AG04450 (cell line): ENCODE results near the gene PPP4R3A. TPM values are rescaled to one million over a fixed set of nuclear protein-coding genes. Genes with fewer than 3 reads are reported as not detected.

ENCODE experiments used
- CTCF ChIA-PET: fragments of 300-600, 350-600 bp; formaldehyde crosslinking; extraction: SDS; loops from one replicate; lab custom pipeline; 2022; ENCODE audit warnings: antibody characterized with exemption, inconsistent platforms; lab: Charles Lee
- POLR2A ChIA-PET: fragments of 350-600 bp; formaldehyde crosslinking; extraction: SDS; loops from one replicate; lab custom pipeline; 2021; ENCODE audit warnings: antibody characterized with exemption, inconsistent platforms; lab: Yijun Ruan, JAX
- DNase-seq: peaks from one replicate; pipeline ENCODE4 v3.0.0-alpha.2; 2011; ENCODE audit warnings: low read depth, low spot score
- H3K27ac ChIP-seq: one replicate; pipeline ENCODE4 v1.5.1; 2012; ENCODE audit warnings: low read depth, low read length, control low read depth
- H3K27me3 ChIP-seq: one replicate; pipeline ENCODE4 v1.6.0; 2012; ENCODE audit warnings: low read length; ENCODE audit not compliant: control insufficient read depth, insufficient read depth
- H3K4me3 ChIP-seq: 2 replicates; pipeline ENCODE4 v1.5.1; 2011; ENCODE audit warnings: mild to moderate bottlenecking, low read depth, low read length, control low read depth
- H3K9me3 ChIP-seq: 2 replicates; pipeline ENCODE4 v1.5.1; 2012; ENCODE audit warnings: low read length; ENCODE audit not compliant: control insufficient read depth, insufficient read depth
- polyA plus RNA-seq: library from polyadenylated mRNA; depleted of rRNA; stranded (reverse); fragments of >200 nt; gene quantifications from 2 replicates; pipeline ENCODE4 v1.2.3, GENCODE V29; 2011
- TF ChIP-seq, protein P1 (sequence below): IDR thresholded peaks from 2 replicates; pipeline ENCODE4 v1.5.1; 2011; ENCODE audit warnings: low read depth, low read length, control low read depth, inconsistent platforms

The PPP4R3A gene
- polyA plus RNA-seq, 1 experiment: 46.9 TPM

DNA sequence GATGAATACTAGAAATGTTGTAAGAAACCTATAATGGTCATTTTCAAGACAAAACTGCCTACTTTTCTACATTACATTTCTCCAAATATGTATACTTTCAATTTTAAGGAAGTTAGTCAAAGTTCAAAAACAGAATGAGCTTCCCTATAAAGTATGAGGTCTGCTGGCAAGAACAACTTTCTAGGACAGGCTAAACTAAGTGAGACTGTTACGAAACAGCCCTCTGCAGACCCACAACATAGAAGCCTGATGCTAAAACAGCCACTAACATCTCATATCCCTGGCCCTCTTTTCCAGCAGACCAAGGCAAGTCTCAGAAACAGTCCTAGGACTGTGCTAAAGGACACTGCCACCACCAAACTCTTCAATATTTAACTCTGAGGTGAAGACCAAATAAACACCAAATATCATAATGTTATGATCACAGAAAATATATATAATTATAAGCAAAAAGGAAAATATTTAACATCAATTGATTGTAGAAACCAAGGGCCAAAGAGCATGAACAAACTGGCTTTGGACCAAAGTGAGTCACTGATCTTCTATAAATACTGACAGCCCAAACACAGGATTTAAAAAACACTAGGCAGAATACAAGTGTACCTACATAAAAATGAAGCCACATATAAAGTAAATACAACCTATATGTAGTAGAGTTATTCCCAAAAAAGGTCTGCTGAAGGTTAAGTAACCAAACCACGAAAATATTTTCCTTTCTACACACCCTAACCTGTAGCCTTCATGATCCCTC is 27.7 kb downstream of the PPP4R3A start:
- POLR2A ChIA-PET: no interaction called here
- Histone ChIP-seq H3K9me3 (no peaks in the 10 kb centered on the region), H3K27me3 (no peaks in the 10 kb centered on the region), H3K27ac (peak overlapping the region; percentile 71), H3K4me3 (no peak overlapping the region)
- peak; percentile 39 for DNase-seq
- TF ChIP-seq, protein P1, sequence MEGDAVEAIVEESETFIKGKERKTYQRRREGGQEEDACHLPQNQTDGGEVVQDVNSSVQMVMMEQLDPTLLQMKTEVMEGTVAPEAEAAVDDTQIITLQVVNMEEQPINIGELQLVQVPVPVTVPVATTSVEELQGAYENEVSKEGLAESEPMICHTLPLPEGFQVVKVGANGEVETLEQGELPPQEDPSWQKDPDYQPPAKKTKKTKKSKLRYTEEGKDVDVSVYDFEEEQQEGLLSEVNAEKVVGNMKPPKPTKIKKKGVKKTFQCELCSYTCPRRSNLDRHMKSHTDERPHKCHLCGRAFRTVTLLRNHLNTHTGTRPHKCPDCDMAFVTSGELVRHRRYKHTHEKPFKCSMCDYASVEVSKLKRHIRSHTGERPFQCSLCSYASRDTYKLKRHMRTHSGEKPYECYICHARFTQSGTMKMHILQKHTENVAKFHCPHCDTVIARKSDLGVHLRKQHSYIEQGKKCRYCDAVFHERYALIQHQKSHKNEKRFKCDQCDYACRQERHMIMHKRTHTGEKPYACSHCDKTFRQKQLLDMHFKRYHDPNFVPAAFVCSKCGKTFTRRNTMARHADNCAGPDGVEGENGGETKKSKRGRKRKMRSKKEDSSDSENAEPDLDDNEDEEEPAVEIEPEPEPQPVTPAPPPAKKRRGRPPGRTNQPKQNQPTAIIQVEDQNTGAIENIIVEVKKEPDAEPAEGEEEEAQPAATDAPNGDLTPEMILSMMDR: no peak
- CTCF ChIA-PET: no interaction called here

- Histone ChIP-seq H3K27me3 (no peaks in the 10 kb centered on the region), H3K4me3 (no peak overlapping the region), H3K9me3 (no peaks in the 10 kb centered on the region), H3K27ac (no peak overlapping the region)
- no peak for DNase-seq
- TF ChIP-seq, protein P1: no peak
- POLR2A ChIA-PET: no interaction called here
- CTCF ChIA-PET: no interaction called here
These were observed 32.7 kb downstream of the PPP4R3A start for GRCh38 chr14:91477388-91477787.

- ChIA-PET POLR2A (no interaction called here), CTCF (no interaction called here)
- H3K4me3 ChIP-seq: no peak overlapping the region
- TF ChIP-seq, protein P1: no peak
- DNase-seq: no peak
- H3K27ac ChIP-seq: no peak overlapping the region
- no peaks in the 10 kb centered on the region for H3K9me3 ChIP-seq
- H3K27me3 ChIP-seq: no peaks in the 10 kb centered on the region
These were observed 37.1 kb downstream of the PPP4R3A start for GRCh38 chr14:91473046-91473445.

DNA sequence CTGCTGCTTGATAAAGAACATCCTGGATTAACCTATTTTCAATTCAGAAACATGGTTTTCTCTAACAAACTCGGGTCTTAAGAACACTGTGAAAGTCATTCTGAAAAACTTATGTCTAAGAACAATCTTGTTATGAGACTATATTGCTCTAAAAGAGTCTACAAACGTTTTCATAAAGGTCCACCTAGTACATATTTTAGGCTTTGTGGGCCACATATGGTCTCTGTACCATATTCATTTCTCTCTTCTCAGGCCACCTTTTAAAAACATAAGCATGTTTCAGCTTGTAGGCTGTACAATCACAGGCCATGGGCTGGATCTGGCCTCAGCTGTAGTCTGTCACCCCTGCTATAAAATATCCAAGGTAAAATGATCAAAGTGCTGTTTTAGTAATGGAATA is 39.9 kb downstream of the PPP4R3A start:
- POLR2A ChIA-PET: no interaction called here
- DNase-seq: no peak
- Histone ChIP-seq H3K27me3 (no peaks in the 10 kb centered on the region), H3K27ac (no peak overlapping the region), H3K4me3 (no peak overlapping the region), H3K9me3 (no peaks in the 10 kb centered on the region)
- TF ChIP-seq, protein P1: no peak
- CTCF ChIA-PET: no interaction called here

DNA sequence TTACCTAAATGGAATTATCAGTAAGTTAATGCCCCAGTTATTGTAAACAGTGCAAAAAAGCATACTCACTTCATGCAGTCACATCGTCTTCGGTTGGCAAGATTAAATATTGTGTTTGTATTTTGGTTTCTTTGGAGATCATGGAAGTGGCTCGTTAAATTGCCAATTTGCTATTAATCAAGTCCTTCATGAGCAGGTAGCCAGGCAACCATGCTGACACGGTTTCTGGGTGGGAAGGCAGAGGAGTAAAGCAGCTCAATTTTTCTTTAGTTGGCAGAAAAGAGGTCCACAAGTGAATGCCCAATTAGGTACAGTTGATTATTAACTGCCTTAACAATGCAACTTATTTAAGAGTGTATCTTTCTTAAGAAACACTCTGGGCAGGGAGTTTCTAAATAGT is 43.9 kb downstream of the PPP4R3A start:
- Histone ChIP-seq H3K27me3 (no peaks in the 10 kb centered on the region), H3K27ac (no peak overlapping the region), H3K4me3 (no peak overlapping the region), H3K9me3 (no peaks in the 10 kb centered on the region)
- no peak for DNase-seq
- TF ChIP-seq, protein P1: no peak
- POLR2A ChIA-PET: no interaction called here
- CTCF ChIA-PET: no interaction called here
